Esophagus muscularis mucosa (tissue), 3 donors: ENCODE measurements around the gene AFF3.

ENCODE experiments used
- EP300 ChIP-seq: sonication (generic); formaldehyde crosslinking; IDR thresholded peaks from one replicate; pipeline ENCODE4 v1.6.1; 2017; ENCODE audit warnings: antibody characterized with exemption
- TF ChIP-seq, protein P1 (sequence below), 3 experiments: fragments of 200-600 bp in 2 of 3; fragments of 450-650 bp in 1 of 3; sonication (generic) in 2 of 3; IDR thresholded peaks; one replicate each; pipeline ENCODE4 v1.5.1; 2017 to 2019; ENCODE audit warnings: antibody characterized with exemption in 3 of 3, mild to moderate bottlenecking in 2 of 3, moderate library complexity in 1 of 3

GRCh38 chr2:99803846-99804245 lies 338.5 kb downstream of the AFF3 start:
- no peak for TF ChIP-seq EP300
- TF ChIP-seq, protein P1, sequence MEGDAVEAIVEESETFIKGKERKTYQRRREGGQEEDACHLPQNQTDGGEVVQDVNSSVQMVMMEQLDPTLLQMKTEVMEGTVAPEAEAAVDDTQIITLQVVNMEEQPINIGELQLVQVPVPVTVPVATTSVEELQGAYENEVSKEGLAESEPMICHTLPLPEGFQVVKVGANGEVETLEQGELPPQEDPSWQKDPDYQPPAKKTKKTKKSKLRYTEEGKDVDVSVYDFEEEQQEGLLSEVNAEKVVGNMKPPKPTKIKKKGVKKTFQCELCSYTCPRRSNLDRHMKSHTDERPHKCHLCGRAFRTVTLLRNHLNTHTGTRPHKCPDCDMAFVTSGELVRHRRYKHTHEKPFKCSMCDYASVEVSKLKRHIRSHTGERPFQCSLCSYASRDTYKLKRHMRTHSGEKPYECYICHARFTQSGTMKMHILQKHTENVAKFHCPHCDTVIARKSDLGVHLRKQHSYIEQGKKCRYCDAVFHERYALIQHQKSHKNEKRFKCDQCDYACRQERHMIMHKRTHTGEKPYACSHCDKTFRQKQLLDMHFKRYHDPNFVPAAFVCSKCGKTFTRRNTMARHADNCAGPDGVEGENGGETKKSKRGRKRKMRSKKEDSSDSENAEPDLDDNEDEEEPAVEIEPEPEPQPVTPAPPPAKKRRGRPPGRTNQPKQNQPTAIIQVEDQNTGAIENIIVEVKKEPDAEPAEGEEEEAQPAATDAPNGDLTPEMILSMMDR (IDR thresholded peaks at IDR 0.05): no peak
